B cell (primary cell): ENCODE data around the gene SEMA4D. TPM values are rescaled to one million over a fixed set of nuclear protein-coding genes. Genes with fewer than 3 reads are reported as not detected.

Experiments used
- ATAC-seq: fragments of 200-7000 bp; cut with Tn5 transposase; one replicate; pipeline ENCODE4 v1.10.0; 2021; ENCODE audit warnings: low read depth, mild to moderate bottlenecking, moderate number of reproducible peaks, moderate library complexity
- CTCF ChIA-PET: fragments of 350-600 bp; sonication (Branson Sonifier 250); formaldehyde crosslinking; loops from one replicate; lab custom pipeline; 2021; ENCODE audit warnings: antibody characterized with exemption, inconsistent platforms; lab: Charles Lee
- POLR2A ChIA-PET: fragments of 350-600 bp; sonication (Branson Sonifier 250); formaldehyde crosslinking; loops from one replicate; lab custom pipeline; 2021; ENCODE audit warnings: antibody characterized with exemption; lab: Charles Lee
- DNase-seq: peaks from one replicate; pipeline ENCODE4 v3.0.0; 2013
- H2AFZ ChIP-seq: 2 replicates; pipeline ENCODE4 v1.6.1; 2012; ENCODE audit warnings: mild to moderate bottlenecking, low read depth, low read length; ENCODE audit not compliant: insufficient read depth, poor library complexity, severe bottlenecking
- H3K27ac ChIP-seq, 2 donors: 1 replicate in 1 of 2; 2 replicates in 1 of 2; pipeline ENCODE4 v1.5.1; 2012 to 2013; ENCODE audit warnings: low read length in 2 of 2, mild to moderate bottlenecking in 2 of 2, moderate library complexity in 1 of 2
- H3K27me3 ChIP-seq, 4 experiments: fragments of 200-600 bp in 1 of 4; sonication (generic) in 1 of 4; replicated peaks in 1 of 4; 1 replicate in 2 of 4; 2 replicates in 2 of 4; pipeline versions ENCODE4 v1.6.1 to v1.7.0; 2013 to 2016; ENCODE audit warnings: low read length in 3 of 4, mild to moderate bottlenecking in 2 of 4, mixed read lengths in 1 of 4, moderate library complexity in 1 of 4; ENCODE audit not compliant: insufficient read depth in 4 of 4, control insufficient read depth in 3 of 4; ENCODE audit errors: control extremely low read depth in 1 of 4
- H3K36me3 ChIP-seq, 2 experiments: replicated peaks in 1 of 2; 1 replicate in 1 of 2; 2 replicates in 1 of 2; pipeline versions ENCODE4 v1.6.1 to v1.7.1; 2013; ENCODE audit warnings: low read length in 1 of 2; ENCODE audit not compliant: insufficient read depth in 2 of 2, control insufficient read depth in 1 of 2; ENCODE audit errors: control extremely low read depth in 1 of 2, extremely low read depth in 1 of 2
- H3K4me1 ChIP-seq, 2 donors: fragments of 200-600 bp in 1 of 2; sonication (generic) in 1 of 2; 1 replicate in 1 of 2; 2 replicates in 1 of 2; pipeline versions ENCODE4 v1.5.1 to v1.6.1; 2013 to 2017; ENCODE audit warnings: low read length in 2 of 2; ENCODE audit not compliant: control insufficient read depth in 2 of 2, insufficient read depth in 2 of 2
- H3K4me2 ChIP-seq: replicated peaks from 2 replicates; pipeline ENCODE3; 2012; ENCODE audit warnings: mild to moderate bottlenecking, low read depth, low read length; ENCODE audit not compliant: poor library complexity, severe bottlenecking
- H3K4me3 ChIP-seq, 5 experiments: fragments of 200-600 bp in 1 of 5; sonication (generic) in 1 of 5; 1 replicate in 3 of 5; 2 replicates in 2 of 5; pipeline versions ENCODE4 v1.5.1 to v1.7.0; 2011 to 2016; ENCODE audit warnings: low read length in 4 of 5, mild to moderate bottlenecking in 4 of 5, low read depth in 2 of 5, control low read depth in 1 of 5, moderate library complexity in 1 of 5; ENCODE audit not compliant: insufficient read depth in 1 of 5; ENCODE audit errors: control extremely low read depth in 1 of 5, extremely low read depth in 1 of 5
- H3K79me2 ChIP-seq: fragments of 200-600 bp; sonication (generic); one replicate; pipeline ENCODE4 v1.6.0; 2016; ENCODE audit warnings: low read length; ENCODE audit not compliant: control insufficient read depth, insufficient read depth
- H3K9ac ChIP-seq: fragments of 200-600 bp; sonication (generic); 2 replicates; pipeline ENCODE4 v1.6.1; 2017; ENCODE audit warnings: mild to moderate bottlenecking, low read length, moderate library complexity
- H3K9me3 ChIP-seq, 3 donors: one replicate each; pipeline versions ENCODE4 v1.6.1 to v1.7.1; 2013; ENCODE audit warnings: low read length in 2 of 3; ENCODE audit not compliant: control insufficient read depth in 2 of 3, insufficient read depth in 1 of 3; ENCODE audit errors: control extremely low read depth in 1 of 3
- H4K20me1 ChIP-seq: 2 replicates; pipeline ENCODE4 v1.6.0; 2012; ENCODE audit warnings: mild to moderate bottlenecking, low read length; ENCODE audit not compliant: insufficient read depth, control insufficient read depth, poor library complexity, severe bottlenecking
- H3K27ac Mint-ChIP-seq: one replicate; pipeline ENCODE4 v1.8.0; 2021; ENCODE audit warnings: mixed read lengths
- H3K27me3 Mint-ChIP-seq: one replicate; pipeline ENCODE4 v1.8.0; 2021; ENCODE audit warnings: mixed read lengths
- H3K4me1 Mint-ChIP-seq: one replicate; pipeline ENCODE4 v1.8.0; 2021; ENCODE audit warnings: mixed read lengths
- H3K4me3 Mint-ChIP-seq: one replicate; pipeline ENCODE4 v1.8.0; 2021; ENCODE audit warnings: mixed read lengths
- H3K9me3 Mint-ChIP-seq: one replicate; pipeline ENCODE4 v1.8.0; 2022; ENCODE audit warnings: mixed read lengths; ENCODE audit not compliant: insufficient read depth
- EZH2 ChIP-seq: IDR thresholded peaks from 2 replicates; pipeline ENCODE4 v1.6.1; 2012; ENCODE audit warnings: borderline replicate concordance, low read depth, mild to moderate bottlenecking, moderate library complexity, low read length; ENCODE audit not compliant: insufficient read depth, poor library complexity, severe bottlenecking
- WGBS: methylation state at CpG from one replicate; pipeline ENCODE4 v1.1.5; 2013; ENCODE audit warnings: missing lambda C conversion rate; ENCODE audit not compliant: insufficient coverage; 5-methylcytosine and 5-hydroxymethylcytosine counted together
- intact Hi-C: fragments of 100-400 bp; cut with micrococcal nuclease; formaldehyde crosslinking; loops from one replicate; pipeline ENCODE4 v1.10.0; 2022
- polyA plus RNA-seq: library from polyadenylated mRNA; depleted of rRNA; stranded (reverse); fragments of >200 nt; gene quantifications from 2 replicates; pipeline ENCODE4 v1.2.3, GENCODE V29; 2012
- total RNA-seq, 2 donors: library from RNA; stranded (reverse); fragments of 120-200 nt in 1 of 2; gene quantifications; 1 replicate in 1 of 2; 2 replicates in 1 of 2; pipeline versions ENCODE4 v1.2.3 to v1.2.4, GENCODE V29; 2013 to 2022
- TF ChIP-seq, protein P1 (sequence below): fragments of 200-600 bp; IDR thresholded peaks from one replicate; pipeline ENCODE4 v1.8.0; 2022; ENCODE audit warnings: antibody characterized with exemption, mild to moderate bottlenecking

Gene SEMA4D
- total and polyA plus RNA-seq, 2 donors (not counting 1 experiment from before 2014, with no cell fraction given): 53.6 to 231 TPM

DNA sequence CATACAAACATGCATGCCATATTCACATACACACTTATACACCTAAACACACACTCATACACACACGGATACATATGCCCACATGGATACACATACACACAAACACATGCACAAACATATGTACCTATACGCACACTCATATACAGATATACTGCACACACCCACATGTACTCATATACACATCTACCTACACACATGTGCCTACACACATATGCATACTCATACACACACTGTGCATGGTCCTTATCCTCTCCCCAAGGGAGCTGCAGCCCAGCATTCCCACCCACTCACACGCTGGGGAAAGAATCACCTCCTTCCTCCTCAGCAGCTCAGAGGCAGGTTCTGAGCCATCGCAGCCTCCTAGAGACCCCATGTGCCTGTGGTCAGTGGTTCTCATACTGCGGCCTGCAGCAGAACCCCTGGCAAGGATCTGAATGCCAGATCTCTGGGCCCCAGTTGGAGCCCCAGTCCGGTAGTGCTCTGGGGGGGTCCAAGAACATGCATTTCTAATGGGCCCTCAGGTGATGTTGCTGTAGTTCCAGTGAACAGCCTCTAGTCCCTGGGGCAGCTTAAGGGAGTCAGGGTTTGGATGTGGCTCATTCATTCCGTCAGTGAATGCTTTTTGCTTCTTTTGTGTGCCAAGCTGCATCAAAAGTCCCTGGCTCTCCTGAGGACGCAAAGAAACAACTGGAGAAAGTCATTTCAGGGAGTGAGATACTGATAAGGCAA, 39.0 kb downstream of the SEMA4D start:
- Histone ChIP-seq H3K27ac (no peak overlapping the region), H3K36me3 (peaks cover 0 to 33% of the 10 kb centered on the region in 2 experiments), H3K4me1 (peaks cover 48 to 61% of the 10 kb centered on the region in 2 donors), H3K27me3 (no peaks in the 10 kb centered on the region), H3K4me2 (no peak overlapping the region), H2AFZ (no peak overlapping the region), H4K20me1 (peaks cover 76% of the 10 kb centered on the region), H3K4me3 (no peak overlapping the region), H3K9ac (no peak overlapping the region), H3K79me2 (peaks cover 88% of the 10 kb centered on the region), H3K9me3 (no peaks in the 10 kb centered on the region)
- Mint-ChIP-seq H3K27ac (peak overlapping the region; percentile 32), H3K4me3 (no peak overlapping the region), H3K27me3 (no peaks in the 10 kb centered on the region), H3K4me1 (peaks cover 82% of the 10 kb centered on the region), H3K9me3 (no peaks in the 10 kb centered on the region)
- over 99% methylated on average over 8 of the region's 8 CpGs for WGBS
- ATAC-seq (no peak), DNase-seq (no peak)
- POLR2A ChIA-PET: no interaction called here
- CTCF ChIA-PET: interaction anchor here (1.4 to 2.8 kb wide), 2 partner anchors 30 to 90 kb away, joined by 5 to 7 read pairs; no protein-coding TSS in a partner anchor
- intact Hi-C loops: no loop called here
- TF ChIP-seq, protein P1, sequence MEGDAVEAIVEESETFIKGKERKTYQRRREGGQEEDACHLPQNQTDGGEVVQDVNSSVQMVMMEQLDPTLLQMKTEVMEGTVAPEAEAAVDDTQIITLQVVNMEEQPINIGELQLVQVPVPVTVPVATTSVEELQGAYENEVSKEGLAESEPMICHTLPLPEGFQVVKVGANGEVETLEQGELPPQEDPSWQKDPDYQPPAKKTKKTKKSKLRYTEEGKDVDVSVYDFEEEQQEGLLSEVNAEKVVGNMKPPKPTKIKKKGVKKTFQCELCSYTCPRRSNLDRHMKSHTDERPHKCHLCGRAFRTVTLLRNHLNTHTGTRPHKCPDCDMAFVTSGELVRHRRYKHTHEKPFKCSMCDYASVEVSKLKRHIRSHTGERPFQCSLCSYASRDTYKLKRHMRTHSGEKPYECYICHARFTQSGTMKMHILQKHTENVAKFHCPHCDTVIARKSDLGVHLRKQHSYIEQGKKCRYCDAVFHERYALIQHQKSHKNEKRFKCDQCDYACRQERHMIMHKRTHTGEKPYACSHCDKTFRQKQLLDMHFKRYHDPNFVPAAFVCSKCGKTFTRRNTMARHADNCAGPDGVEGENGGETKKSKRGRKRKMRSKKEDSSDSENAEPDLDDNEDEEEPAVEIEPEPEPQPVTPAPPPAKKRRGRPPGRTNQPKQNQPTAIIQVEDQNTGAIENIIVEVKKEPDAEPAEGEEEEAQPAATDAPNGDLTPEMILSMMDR: no peak
- TF ChIP-seq EZH2: no peak

DNA sequence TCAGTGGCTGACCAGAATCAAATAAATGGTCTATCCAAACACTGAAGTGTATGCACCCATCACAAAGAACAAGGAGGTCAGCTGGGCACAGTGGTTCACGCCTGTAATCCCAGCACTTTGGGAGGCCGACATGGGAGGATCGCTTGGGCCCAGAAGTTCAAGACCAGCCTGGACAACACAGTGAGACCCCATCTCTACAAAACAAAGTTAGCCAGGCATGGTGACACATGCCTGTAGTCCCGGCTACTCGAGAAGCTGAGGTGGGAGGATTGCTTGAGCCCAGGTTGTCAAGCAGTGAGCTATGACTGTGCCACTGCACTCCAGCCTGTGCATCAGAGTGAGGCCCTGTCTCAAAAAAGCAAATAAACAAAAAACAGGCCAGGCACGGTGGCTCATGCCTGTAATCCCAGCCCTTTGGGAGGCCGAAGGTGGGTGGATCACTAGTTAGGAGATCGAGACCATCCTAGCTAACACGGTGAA, 40.5 kb downstream of the SEMA4D start:
- Histone ChIP-seq H3K4me2 (no peak overlapping the region), H3K27ac (peak overlapping the region in 1 of 2 donors; percentile 69), H3K36me3 (peaks cover 0 to 46% of the 10 kb centered on the region in 2 experiments), H3K4me3 (no peak overlapping the region), H3K27me3 (no peaks in the 10 kb centered on the region), H3K79me2 (peaks cover 88% of the 10 kb centered on the region), H3K4me1 (peaks cover 42 to 57% of the 10 kb centered on the region in 2 donors), H4K20me1 (peaks cover 77% of the 10 kb centered on the region), H2AFZ (no peak overlapping the region), H3K9me3 (no peaks in the 10 kb centered on the region), H3K9ac (no peak overlapping the region)
- intact Hi-C loops: no loop called here
- ChIA-PET POLR2A (no interaction called here), CTCF (interaction anchor here (1.1 to 1.2 kb wide), 2 partner anchors 56 to 85 kb away, joined by 3 read pairs; no protein-coding TSS in a partner anchor)
- 93% methylated on average over 5 of the region's 9 CpGs for WGBS
- Mint-ChIP-seq H3K4me1 (peaks cover 74% of the 10 kb centered on the region), H3K27ac (peak overlapping the region; percentile 83), H3K27me3 (no peaks in the 10 kb centered on the region), H3K4me3 (no peak overlapping the region), H3K9me3 (no peaks in the 10 kb centered on the region)
- TF ChIP-seq EZH2: no peak
- TF ChIP-seq, protein P1: no peak
- ATAC-seq (no peak), DNase-seq (no peak)
